ENCODE measurements around the gene NOS3.

- TF ChIP-seq ZNF558 (tag by site-specific recombination; IDR thresholded peaks at IDR 0.05) (no peak), ZNF701 (tag by site-specific recombination; IDR thresholded peaks at IDR 0.05) (no peak), ZFHX2 (tag by site-specific recombination; conservative IDR thresholded peaks at IDR 0.05) (no peak), CTCF (tag by site-specific recombination; IDR thresholded peaks at IDR 0.05) (no peak), ZNF664 (tag by site-specific recombination; IDR thresholded peaks at IDR 0.05) (no peak), ZNF366 (tag by site-specific recombination; conservative IDR thresholded peaks at IDR 0.05) (no peak), ZNF24 (tag by site-specific recombination; IDR thresholded peaks at IDR 0.05) (no peak), ZNF623 (tag by site-specific recombination; IDR thresholded peaks at IDR 0.05) (no peak), ZNF19 (tag by site-specific recombination; IDR thresholded peaks at IDR 0.05; ENCODE audit: low read depth) (no peak), ZSCAN16 (tag by site-specific recombination; IDR thresholded peaks at IDR 0.05) (no peak)
Observed at GRCh38 chr7:150965273-150965830, 25.5 kb upstream of the NOS3 start.

Data from HEK293 (cell line).